ENCODE data around the gene ABLIM1. TPM values are rescaled to one million over a fixed set of nuclear protein-coding genes. Genes with fewer than 3 reads are reported as not detected.

Gene ABLIM1
- total and polyA plus RNA-seq, 2 of the 4 experiments (the other 2 are of a cell fraction), result 7.7 to 9.9 TPM

DNA sequence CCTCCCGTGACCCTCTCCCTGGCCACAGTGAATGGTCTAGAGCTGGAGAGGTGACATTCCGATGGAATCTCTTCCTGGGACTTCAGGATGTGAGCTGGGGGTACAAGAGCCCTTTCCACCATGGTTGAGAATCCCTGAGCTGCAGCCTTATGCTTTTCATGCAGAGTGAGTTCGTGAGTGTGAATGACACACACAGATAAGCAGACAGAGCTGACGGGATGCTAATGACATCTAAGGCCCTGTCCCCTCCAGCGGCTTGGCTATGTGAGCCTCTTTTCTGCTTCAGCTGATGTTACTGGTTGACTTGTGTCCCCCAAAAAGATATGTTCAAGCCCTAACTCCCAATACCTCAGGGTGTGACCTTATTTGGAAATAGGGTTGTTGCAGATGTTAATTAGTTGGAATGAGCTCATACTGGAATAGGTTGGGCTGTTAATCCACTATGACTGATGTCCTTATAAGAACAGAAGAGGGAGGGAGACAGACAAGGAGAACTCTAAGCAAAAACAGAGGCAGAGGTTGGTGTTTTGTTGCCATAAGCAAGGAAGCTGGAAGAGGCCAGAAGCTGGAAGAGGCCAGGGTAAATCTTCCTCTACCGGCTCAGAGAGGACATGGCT is 142.7 kb downstream of the ABLIM1 start:
- no peak overlapping the region for H3K9ac ChIP-seq (ENCODE audit: low read depth, low read length)
- H3K14ac ChIP-seq (replicated peaks; ENCODE audit: low read depth, low read length), result no peak overlapping the region
- no peak overlapping the region for H2AK9ac ChIP-seq (replicated peaks; ENCODE audit: low read depth, low read length, poor library complexity)
- H2BK20ac ChIP-seq (ENCODE audit: low read depth, low read length), result no peak overlapping the region
- H2BK5ac ChIP-seq (ENCODE audit: low read depth, low read length, poor library complexity, severe bottlenecking), result no peak overlapping the region
- TF ChIP-seq, protein P1, sequence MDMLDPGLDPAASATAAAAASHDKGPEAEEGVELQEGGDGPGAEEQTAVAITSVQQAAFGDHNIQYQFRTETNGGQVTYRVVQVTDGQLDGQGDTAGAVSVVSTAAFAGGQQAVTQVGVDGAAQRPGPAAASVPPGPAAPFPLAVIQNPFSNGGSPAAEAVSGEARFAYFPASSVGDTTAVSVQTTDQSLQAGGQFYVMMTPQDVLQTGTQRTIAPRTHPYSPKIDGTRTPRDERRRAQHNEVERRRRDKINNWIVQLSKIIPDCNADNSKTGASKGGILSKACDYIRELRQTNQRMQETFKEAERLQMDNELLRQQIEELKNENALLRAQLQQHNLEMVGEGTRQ (IDR thresholded peaks at IDR 0.05; ENCODE audit: low read depth, low read length), result no peak
- no peak for TF ChIP-seq NFE2L2 (IDR thresholded peaks at IDR 0.05; ENCODE audit: low read depth, low read length)
- no peak for TF ChIP-seq BHLHE40 (IDR thresholded peaks at IDR 0.05; ENCODE audit: low read depth, low read length)
- TF ChIP-seq POLR2A (IDR thresholded peaks at IDR 0.05; ENCODE audit: low read depth, low read length), result no peak
- no peak for TF ChIP-seq MXI1 (IDR thresholded peaks at IDR 0.05; ENCODE audit: borderline replicate concordance, low read depth, low read length)
- no peak for TF ChIP-seq MAFK (IDR thresholded peaks at IDR 0.05; ENCODE audit: low read depth, low read length)
- TF ChIP-seq RCOR1 (IDR thresholded peaks at IDR 0.05; ENCODE audit: insufficient replicate concordance, low read length), result no peak
- no peak for TF ChIP-seq SMC3 (IDR thresholded peaks at IDR 0.05; ENCODE audit: low read depth, low read length)
- TF ChIP-seq FOS (IDR thresholded peaks at IDR 0.05; ENCODE audit: low read depth, low read length), result no peak
- TF ChIP-seq RAD21 (IDR thresholded peaks at IDR 0.05; ENCODE audit: low read length), result no peak
- TF ChIP-seq CEBPB (IDR thresholded peaks at IDR 0.05; ENCODE audit: low read depth, low read length), result no peak
- TF ChIP-seq CHD1 (IDR thresholded peaks at IDR 0.05; ENCODE audit: low read depth, low read length), result no peak
- no peak for TF ChIP-seq ELK1 (IDR thresholded peaks at IDR 0.05; ENCODE audit: borderline replicate concordance, low read depth, low read length)
- TF ChIP-seq CTCF (conservative IDR thresholded peaks at IDR 0.05; ENCODE audit: low read depth, low read length), result no peak
- TF ChIP-seq RFX5 (IDR thresholded peaks at IDR 0.05; ENCODE audit: low read depth, low read length), result no peak
- TF ChIP-seq MAZ (IDR thresholded peaks at IDR 0.05; ENCODE audit: borderline replicate concordance, low read depth, low read length), result no peak
- intact Hi-C loops (cut with micrococcal nuclease) (no loop called here), in situ Hi-C loops (cut with MboI; ENCODE audit: low sequenced_read_pairs) (no loop called here), dilution Hi-C loops (cut with HindIII; ENCODE audit: low sequenced_read_pairs, unreplicated experiment) (no loop called here)
- ATAC-seq (ENCODE audit: low read depth) (no peak), DNase-seq (no peak)
- no peak overlapping the region for H2BK15ac ChIP-seq (ENCODE audit: low read depth, low read length)
- no peak overlapping the region for H4K5ac ChIP-seq (ENCODE audit: low read depth, low read length)
- no peak overlapping the region for H2AFZ ChIP-seq (replicated peaks; ENCODE audit: low read length, poor library complexity)
- H4K8ac ChIP-seq (ENCODE audit: low read depth in 2 of 2, low read length in 2 of 2), result no peak overlapping the region
- H2AK5ac ChIP-seq (ENCODE audit: low read depth, low read length), result no peak overlapping the region
- H3K4me3 ChIP-seq (ENCODE audit: insufficient read depth, low read depth, low read length), result no peak overlapping the region
- ChIA-PET POLR2A (ENCODE audit: unreplicated experiment) (no interaction called here), CTCF (interaction anchor here (1.0 kb wide), 1 partner anchor 13 kb away, joined by 3 read pairs; no protein-coding TSS in a partner anchor)
- H3K79me1 ChIP-seq (ENCODE audit: low read depth in 1 of 2, low read length in 2 of 2), result no peaks in the 10 kb centered on the region
- no peak overlapping the region for H3K18ac ChIP-seq (ENCODE audit: low read depth, low read length)
- H3K9me1 ChIP-seq (ENCODE audit: insufficient read depth, low read length), result peaks cover 12% of the 10 kb centered on the region; the same call in 1 of the 2 replicates
- H3K27ac ChIP-seq (ENCODE audit: insufficient read depth, low read length), result no peak overlapping the region
- H3K9me3 ChIP-seq (ENCODE audit: control insufficient read depth, insufficient read depth, low read length), result no peaks in the 10 kb centered on the region
- H3K4me2 ChIP-seq (ENCODE audit: low read depth, low read length), result no peak overlapping the region
- no peaks in the 10 kb centered on the region for H3K36me3 ChIP-seq (ENCODE audit: control insufficient read depth, insufficient read depth, low read length)
- no peak overlapping the region for H2BK120ac ChIP-seq (ENCODE audit: low read depth, low read length)
- H3K4ac ChIP-seq (ENCODE audit: low read depth, low read length), result no peak overlapping the region
- no peak overlapping the region for H4K91ac ChIP-seq (ENCODE audit: insufficient read depth, low read depth, low read length)
- no TSS peak for BruUV-seq (replicated peaks)
- peaks cover 23% of the 10 kb centered on the region for H3K27me3 ChIP-seq (ENCODE audit: control insufficient read depth, insufficient read depth, low read length)
- no peaks in the 10 kb centered on the region for H4K20me1 ChIP-seq (ENCODE audit: insufficient read depth, low read length)
- peaks cover 9% of the 10 kb centered on the region for H3K4me1 ChIP-seq (ENCODE audit: control insufficient read depth, insufficient read depth, low read length)
- no peak overlapping the region for H3K23ac ChIP-seq (ENCODE audit: low read depth, low read length)
- H3K56ac ChIP-seq (ENCODE audit: extremely low read depth, insufficient read depth, low read length), result no peak overlapping the region
- 83% methylated on average over 2 of the region's 6 CpGs; no CpG with 5 or more reads in 1 of the 2 experiments for WGBS, 2 experiments (ENCODE audit: extremely low coverage in 2 of 2, insufficient read length in 1 of 2)

Data from IMR-90 (cell line).